ES-I3 (cell line): ENCODE results near the gene ACVR1.

Experiments used
- H3K36me3 ChIP-seq: 2 replicates; pipeline ENCODE4 v1.6.1; 2013; ENCODE audit warnings: mild to moderate bottlenecking, low read length, control low read depth, moderate library complexity; ENCODE audit not compliant: insufficient read depth
- H3K4me1 ChIP-seq: 2 replicates; pipeline ENCODE4 v1.6.1; 2013; ENCODE audit warnings: mild to moderate bottlenecking, control low read depth, low read length; ENCODE audit not compliant: insufficient read depth
- H3K9ac ChIP-seq: 2 replicates; pipeline ENCODE4 v1.6.1; 2013; ENCODE audit warnings: low read depth, mild to moderate bottlenecking, low read length, moderate library complexity
- H3K9me3 ChIP-seq: 2 replicates; pipeline ENCODE4 v1.6.1; 2013; ENCODE audit warnings: mild to moderate bottlenecking, low read length, moderate library complexity; ENCODE audit not compliant: control insufficient read depth, insufficient read depth

Gene ACVR1

DNA sequence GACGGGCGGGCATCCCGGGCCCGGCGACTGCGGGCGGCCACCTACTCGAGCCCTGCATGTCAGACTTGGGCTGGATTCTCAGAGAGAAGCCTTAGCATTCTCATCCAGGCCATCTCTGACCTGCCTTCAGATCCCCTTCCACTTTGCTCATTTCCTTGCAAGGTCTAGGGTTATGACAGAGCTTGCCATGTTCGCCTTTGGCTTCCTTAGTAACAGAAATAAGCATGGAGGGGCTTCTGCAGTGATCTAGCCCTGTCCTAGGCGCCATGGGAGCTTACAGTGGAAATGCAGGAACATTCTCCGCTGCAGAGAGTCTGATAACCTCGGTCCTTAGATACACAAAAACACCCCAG is 632 bp upstream of the ACVR1 start:
- no peaks in the 10 kb centered on the region for H3K36me3 ChIP-seq
- H3K9ac ChIP-seq: peak overlapping the region; percentile 88
- peaks cover 15% of the 10 kb centered on the region for H3K4me1 ChIP-seq
- no peaks in the 10 kb centered on the region for H3K9me3 ChIP-seq

DNA sequence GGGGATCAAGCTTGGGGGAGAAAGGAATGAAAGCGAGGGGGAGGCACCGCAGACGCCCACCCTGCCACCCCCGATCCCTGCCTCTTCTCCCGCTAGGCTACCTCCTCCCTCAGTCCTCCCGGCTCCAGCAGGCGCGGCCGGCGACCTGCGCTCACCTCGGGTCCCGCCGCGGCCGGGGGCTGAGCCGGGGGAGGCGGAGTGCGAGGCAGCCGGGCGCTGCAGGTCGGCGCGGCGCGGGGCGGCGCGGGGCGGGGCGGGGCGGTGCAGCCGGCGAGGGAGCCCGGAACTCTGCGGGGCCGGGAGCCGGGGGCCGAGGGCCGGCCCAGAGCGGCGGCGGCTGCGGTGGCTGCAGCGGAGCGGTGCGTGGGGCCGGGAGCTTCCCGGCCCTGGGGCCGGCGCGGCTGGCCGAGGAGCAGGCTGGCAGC is 477 bp downstream of the ACVR1 start:
- peak overlapping the region; percentile 88 for H3K9ac ChIP-seq
- H3K36me3 ChIP-seq: no peaks in the 10 kb centered on the region
- no peaks in the 10 kb centered on the region for H3K9me3 ChIP-seq
- peaks cover 19% of the 10 kb centered on the region for H3K4me1 ChIP-seq

DNA sequence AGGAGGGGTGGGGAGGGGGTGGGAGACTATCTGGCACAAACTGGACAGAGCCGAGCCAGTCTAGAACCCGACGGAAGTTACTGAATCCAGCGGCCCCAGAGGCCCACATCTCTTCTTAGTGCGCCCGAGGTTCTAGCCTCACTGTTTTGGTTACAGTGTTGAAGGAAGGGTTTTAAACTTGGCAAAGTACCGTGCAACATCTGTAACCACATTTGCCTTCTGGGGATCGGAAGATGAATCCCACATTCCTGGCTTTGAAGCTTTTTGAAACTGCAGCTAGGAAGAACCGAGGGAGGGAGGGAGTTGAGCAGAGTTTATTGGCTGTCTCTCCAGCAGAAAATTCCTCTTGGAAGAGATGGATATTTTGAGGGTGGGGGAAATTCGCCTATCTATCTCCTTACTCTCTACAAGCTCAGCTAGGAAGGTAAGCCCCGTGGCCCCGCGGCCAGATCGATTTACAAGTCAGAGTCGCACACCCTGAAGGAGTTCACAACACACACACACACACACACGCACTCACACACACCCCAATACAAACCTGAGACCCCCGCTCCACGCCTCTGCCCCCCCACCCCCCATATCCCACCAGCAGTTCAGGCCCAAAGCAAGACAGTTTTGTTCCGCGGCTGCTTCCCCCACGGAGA is 1.0 kb downstream of the ACVR1 start:
- Histone ChIP-seq H3K36me3 (no peaks in the 10 kb centered on the region), H3K9ac (peak overlapping the region; percentile 88), H3K4me1 (peaks cover 19% of the 10 kb centered on the region), H3K9me3 (no peaks in the 10 kb centered on the region)

DNA sequence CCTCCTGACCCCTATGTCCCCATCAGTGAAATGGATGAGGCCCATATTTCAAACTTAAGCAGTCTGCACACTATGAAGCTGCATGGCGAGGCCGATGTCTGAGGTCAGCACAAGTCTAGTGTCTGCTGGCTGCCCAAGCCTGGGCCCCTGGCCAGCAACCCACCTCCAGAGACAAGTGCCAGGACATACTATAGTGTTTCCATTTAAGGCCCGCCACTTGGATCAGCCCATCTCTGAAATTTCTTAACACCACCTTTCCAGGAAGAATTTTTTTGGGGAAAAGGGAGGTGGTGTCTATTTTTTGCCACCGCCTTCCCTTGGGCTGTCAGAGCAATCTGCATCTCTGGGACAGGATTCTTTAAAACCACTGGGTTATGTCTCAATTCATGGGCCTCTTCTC is 1.8 kb downstream of the ACVR1 start:
- Histone ChIP-seq H3K36me3 (no peaks in the 10 kb centered on the region), H3K9ac (peak overlapping the region; percentile 88; the same call in 1 of the 2 replicates), H3K9me3 (no peaks in the 10 kb centered on the region), H3K4me1 (peaks cover 19% of the 10 kb centered on the region)

DNA sequence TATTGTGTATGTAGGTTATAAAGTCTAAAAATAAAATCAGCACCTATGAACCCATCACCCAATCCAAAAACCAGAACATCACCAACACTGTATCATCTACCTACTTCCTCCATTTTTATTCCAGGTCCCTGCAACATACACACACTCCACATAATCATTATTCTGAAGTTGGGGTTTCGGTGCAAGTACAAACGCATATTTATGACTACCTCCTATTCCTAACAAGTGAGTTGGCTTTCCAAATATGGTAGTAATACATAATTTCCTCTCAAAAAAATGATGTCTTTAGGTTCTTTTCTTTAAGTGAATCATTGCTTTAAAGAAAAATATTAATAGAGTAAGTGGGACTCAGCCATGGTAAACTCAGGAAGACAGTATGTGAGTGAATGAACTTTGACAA is 3.3 kb downstream of the ACVR1 start:
- peaks cover 19% of the 10 kb centered on the region for H3K4me1 ChIP-seq
- H3K36me3 ChIP-seq: no peaks in the 10 kb centered on the region
- no peak overlapping the region for H3K9ac ChIP-seq
- H3K9me3 ChIP-seq: no peaks in the 10 kb centered on the region

DNA sequence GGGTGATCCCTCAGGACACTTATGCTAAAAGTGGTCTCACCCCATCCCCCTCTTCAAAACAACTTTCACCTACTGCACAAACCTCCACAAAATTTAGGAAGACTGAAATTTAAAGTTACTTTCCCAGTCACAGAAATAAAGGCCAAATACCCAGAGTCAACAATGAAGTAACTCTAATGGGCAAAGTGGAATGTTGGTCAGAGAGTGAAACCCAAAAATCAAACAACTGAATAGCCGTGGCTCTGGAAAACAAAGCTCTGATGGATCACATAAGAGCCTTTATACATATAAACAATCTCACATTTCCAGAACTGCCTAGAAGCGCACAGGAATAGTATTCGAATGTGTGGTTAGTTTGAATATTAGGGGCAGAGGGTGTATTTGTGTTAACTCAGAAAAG is 4.7 kb downstream of the ACVR1 start:
- H3K9me3 ChIP-seq: no peaks in the 10 kb centered on the region
- peaks cover 23% of the 10 kb centered on the region for H3K4me1 ChIP-seq
- H3K9ac ChIP-seq: no peak overlapping the region
- no peaks in the 10 kb centered on the region for H3K36me3 ChIP-seq

DNA sequence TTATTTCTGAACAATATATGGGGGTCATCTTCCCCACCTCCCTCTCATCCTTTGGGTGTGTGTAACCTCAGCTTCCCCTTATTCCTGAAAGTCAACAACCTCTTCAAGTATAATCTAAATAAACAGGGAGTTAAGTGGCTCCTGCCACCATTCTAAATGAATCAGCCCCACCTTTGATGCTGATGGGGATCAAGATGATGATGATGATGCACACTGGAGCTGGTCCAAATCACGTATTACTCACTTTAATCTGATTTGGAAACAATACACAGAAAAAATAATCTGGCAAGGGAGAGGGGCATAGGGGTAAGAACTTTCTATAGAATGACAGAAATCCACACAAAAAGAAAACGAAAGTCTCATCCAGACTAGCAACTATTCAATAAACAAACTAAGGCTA is 7.1 kb downstream of the ACVR1 start:
- no peaks in the 10 kb centered on the region for H3K36me3 ChIP-seq
- H3K9me3 ChIP-seq: no peaks in the 10 kb centered on the region
- H3K9ac ChIP-seq: no peak overlapping the region
- peaks cover 23% of the 10 kb centered on the region for H3K4me1 ChIP-seq

DNA sequence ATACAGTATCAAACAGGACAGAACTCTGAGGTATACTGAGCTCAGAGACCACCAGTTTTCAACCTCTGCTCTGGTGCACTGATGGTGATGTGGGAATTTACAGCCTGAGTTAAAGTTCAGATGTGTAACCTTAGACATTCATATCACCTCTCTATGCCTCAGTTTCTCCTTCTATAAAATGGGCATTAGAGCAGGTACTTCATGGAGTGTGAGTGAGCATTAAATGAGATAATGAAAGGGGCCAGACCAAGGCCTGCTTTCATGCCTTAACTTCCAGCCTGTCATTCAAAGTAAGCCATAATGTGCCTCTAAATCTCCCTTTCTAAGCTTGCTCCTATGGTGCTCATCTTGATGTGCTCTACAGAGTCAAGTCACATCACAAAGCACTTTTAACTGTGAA is 8.4 kb downstream of the ACVR1 start:
- Histone ChIP-seq H3K9me3 (no peaks in the 10 kb centered on the region), H3K9ac (no peak overlapping the region), H3K4me1 (peaks cover 23% of the 10 kb centered on the region), H3K36me3 (no peaks in the 10 kb centered on the region)

DNA sequence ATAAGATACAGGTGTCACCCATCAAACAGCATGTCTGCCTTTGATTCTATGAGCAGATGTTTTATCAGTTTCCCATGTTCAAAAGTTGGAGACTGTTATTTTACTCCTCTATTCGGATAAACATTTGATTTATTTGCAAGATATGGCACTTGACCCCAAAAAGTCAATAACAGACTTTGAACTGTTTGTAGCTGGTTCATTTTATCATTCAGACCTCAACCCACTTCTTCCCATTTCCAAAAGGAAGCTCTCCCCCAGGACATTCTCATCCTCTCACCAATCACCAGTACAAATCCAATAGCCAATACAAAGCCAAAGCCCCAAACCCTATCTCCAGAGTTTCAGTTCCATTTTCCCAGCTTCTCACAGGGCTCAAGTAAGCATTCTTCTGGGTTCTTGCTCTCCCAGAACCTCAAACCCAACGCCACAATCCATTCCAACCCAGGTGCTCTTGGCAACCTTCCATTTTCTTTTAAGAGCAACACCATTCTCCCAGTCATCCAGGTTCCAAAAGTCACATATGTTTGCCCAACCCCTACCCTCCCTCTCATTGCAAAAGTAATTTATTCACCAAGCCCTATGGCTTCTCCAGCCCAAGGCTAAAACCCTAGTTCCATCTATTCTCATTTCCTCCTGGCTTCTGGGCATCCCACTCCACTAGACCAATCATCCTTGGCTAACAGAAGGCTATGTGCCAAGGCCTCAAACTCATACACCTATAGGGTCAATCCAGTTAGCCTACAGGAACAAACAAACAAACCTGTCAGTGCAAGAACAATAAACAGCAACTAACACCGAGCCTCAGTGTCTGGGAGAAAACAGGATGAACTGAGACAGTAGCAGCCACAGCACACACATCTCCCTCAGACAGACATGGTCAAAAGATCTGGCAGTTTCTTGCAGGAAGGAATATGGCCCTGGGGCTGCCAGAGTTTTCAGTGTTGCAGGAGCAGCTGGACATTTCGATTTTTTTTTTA is 9.2 kb downstream of the ACVR1 start:
- H3K9ac ChIP-seq: no peak overlapping the region
- H3K36me3 ChIP-seq: no peaks in the 10 kb centered on the region
- H3K4me1 ChIP-seq: peaks cover 23% of the 10 kb centered on the region
- H3K9me3 ChIP-seq: no peaks in the 10 kb centered on the region

DNA sequence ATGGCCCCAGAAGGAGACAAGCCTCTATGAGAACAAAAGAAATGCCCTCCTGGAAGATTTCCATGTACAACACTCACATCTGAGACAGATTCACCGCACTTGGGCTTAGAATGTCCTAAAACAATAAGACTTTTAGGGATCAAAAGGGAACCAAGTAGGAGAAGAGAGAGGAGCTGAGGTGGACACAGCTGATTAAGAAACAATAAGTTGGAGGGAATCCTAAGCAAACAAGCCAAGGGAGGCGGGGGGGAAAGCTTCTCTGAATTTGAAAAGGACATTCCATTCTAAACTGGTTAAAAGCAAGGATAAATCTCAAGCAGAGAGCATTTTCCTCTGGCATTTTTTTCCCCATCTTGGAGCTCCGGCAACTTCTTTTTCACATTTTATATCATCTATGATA is 9.9 kb downstream of the ACVR1 start:
- Histone ChIP-seq H3K36me3 (no peaks in the 10 kb centered on the region), H3K9ac (no peak overlapping the region), H3K4me1 (peaks cover 19% of the 10 kb centered on the region), H3K9me3 (no peaks in the 10 kb centered on the region)

DNA sequence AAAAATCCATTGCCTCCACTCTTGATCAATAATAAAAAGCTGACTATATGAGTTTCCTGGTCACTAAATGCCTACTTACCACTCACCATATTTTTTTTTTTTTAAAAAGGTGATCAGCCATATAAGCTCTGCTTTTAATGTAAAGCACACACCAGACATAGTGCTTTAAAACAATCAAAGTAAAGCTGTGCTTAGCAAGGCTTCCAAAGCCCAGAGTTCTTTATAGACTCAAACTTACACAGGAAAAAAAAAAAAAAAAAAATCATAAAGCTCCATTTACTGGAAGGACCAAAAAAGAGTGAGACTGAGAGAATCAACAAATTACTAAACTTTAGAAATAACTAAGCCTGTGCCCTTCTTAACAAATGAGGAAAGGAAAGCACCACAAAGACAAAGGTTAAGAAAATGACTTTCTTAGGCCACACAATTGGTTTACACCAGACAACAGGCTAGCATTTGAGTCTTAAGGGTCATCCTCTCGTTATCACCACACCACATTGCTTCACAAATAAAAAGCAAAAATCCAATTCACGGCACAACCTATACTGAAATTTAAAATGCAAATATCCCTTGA is 11.2 kb downstream of the ACVR1 start:
- Histone ChIP-seq H3K4me1 (peaks cover 19% of the 10 kb centered on the region), H3K9me3 (no peaks in the 10 kb centered on the region), H3K9ac (no peak overlapping the region), H3K36me3 (no peaks in the 10 kb centered on the region)

DNA sequence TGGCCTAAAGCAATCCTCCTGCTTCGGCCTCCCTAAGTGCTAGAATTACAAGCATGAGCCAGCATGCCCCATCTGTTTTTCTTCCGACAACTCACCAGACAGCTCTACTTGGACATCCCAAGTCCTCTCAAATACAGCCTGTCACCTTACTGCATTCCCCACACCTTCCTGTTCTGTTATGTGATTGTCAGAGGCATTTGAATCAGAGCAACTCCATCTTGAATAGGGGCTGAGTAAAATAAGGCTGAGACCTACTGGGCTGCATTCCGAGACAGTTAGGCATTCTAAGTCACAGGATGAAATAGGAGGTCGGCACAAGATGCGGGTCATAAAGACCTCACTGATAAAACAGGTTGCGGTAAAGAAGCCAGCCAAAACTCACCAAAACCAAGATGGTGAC is 17.3 kb downstream of the ACVR1 start:
- no peaks in the 10 kb centered on the region for H3K36me3 ChIP-seq
- H3K9me3 ChIP-seq: no peaks in the 10 kb centered on the region
- no peak overlapping the region for H3K9ac ChIP-seq
- 0 out of 2 replicates have a peak, but pooled peaks cover under 1% of the 10 kb centered on the region for H3K4me1 ChIP-seq

DNA sequence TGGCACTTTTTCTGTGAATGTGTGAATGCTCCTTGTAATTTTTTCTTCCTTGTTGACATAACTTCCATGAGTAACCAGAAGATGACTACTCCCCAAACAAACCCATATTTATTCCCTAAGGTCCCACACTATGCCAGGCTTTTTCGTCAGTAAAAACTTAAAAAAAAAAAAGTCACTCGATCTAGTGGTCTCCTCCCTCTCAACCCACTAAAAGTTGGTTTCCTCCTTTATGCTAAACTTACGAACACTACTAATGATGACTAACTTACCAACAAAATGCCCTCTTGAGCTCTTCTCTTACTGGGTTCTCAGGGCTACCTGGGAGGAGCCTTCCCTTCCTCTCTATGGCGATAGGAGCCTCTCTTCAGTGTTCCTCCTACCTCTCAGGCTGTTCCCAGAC is 18.2 kb downstream of the ACVR1 start:
- Histone ChIP-seq H3K9me3 (no peaks in the 10 kb centered on the region), H3K36me3 (no peaks in the 10 kb centered on the region), H3K9ac (no peak overlapping the region), H3K4me1 (peaks cover 8% of the 10 kb centered on the region; the same call in 1 of the 2 replicates)

DNA sequence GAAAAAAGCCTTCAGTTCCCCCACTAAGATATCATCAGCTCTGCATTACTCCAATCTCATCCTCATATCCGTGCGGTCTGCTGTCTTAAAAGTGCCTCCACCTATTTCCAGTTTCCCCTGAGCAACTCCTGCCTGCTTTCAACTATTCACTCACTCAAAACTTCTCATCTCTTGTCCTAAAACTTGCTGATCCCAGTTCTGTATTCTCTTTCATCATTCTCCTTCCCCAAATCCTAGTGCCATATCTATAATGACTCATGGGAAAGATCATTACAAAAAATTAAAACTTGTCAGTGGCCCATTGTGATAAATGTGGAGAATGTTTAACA is 20.0 kb downstream of the ACVR1 start:
- peaks cover 8% of the 10 kb centered on the region; the same call in 1 of the 2 replicates for H3K4me1 ChIP-seq
- no peak overlapping the region for H3K9ac ChIP-seq
- no peaks in the 10 kb centered on the region for H3K36me3 ChIP-seq
- H3K9me3 ChIP-seq: no peaks in the 10 kb centered on the region

DNA sequence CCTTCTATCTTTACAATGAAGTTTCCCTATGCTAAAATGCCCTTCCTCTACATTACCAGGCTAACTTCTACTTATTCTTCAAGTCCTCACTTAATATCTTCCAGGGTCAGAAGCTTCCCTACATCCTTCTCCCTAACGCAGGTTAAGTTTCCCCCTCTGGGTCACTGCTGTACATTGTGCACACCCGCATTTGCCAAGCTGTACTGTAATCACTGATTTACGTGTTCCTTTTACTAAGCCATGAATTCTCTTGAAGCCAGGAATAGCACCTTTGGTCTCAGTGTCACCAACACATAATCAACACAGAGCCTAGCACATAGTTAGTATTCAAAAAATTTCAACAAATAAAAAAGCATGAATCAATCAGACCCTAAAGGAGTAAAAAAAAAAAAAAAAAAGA is 22.3 kb downstream of the ACVR1 start:
- Histone ChIP-seq H3K4me1 (peaks cover 8% of the 10 kb centered on the region; the same call in 1 of the 2 replicates), H3K9ac (no peak overlapping the region), H3K36me3 (no peaks in the 10 kb centered on the region), H3K9me3 (no peaks in the 10 kb centered on the region)
